ENCODE measurements around the gene CHRM5. TPM values are rescaled to one million over a fixed set of nuclear protein-coding genes. Genes with fewer than 3 reads are reported as not detected.

CHRM5 gene
- total and polyA plus RNA-seq, 9 of the 15 experiments (the other 6 are each of a cell fraction or from before 2014, with no cell fraction given): not detected

GRCh38 chr15:33955945-33956344, 12.4 kb upstream of the CHRM5 start (continued):
- TF ChIP-seq RBBP5 (IDR thresholded peaks at IDR 0.05; ENCODE audit: borderline replicate concordance, insufficient read depth, low read length, poor library complexity, severe bottlenecking) (no peak), GTF2A2 (tag; IDR thresholded peaks at IDR 0.05) (no peak), TAF7 (tag; IDR thresholded peaks at IDR 0.05) (no peak), ZNF3 (CRISPR knock-in tag; IDR thresholded peaks at IDR 0.05) (no peak), SMAD4 (CRISPR knock-in tag; conservative IDR thresholded peaks at IDR 0.05) (0 out of 2 replicates have a peak, but pooled peaks have one; percentile 31), MYNN (IDR thresholded peaks at IDR 0.05) (no peak), MYNN (CRISPR knock-in tag; IDR thresholded peaks at IDR 0.05) (no peak), JUND (IDR thresholded peaks at IDR 0.05; ENCODE audit: borderline replicate concordance, low read depth, low read length) (0 out of 2 replicates have a peak, but pooled peaks have one; percentile 23), JUND (tag; IDR thresholded peaks at IDR 0.05; ENCODE audit: borderline replicate concordance, low read depth, low read length) (no peak; the same call in 2 of the 3 replicates), NBN (IDR thresholded peaks at IDR 0.05; ENCODE audit: low read depth) (no peak), MBD1 (CRISPR knock-in tag; IDR thresholded peaks at IDR 0.05) (no peak), THAP7 (CRISPR knock-in tag; IDR thresholded peaks at IDR 0.05) (no peak), MCM3 (IDR thresholded peaks at IDR 0.05) (no peak), ZNF274 (IDR thresholded peaks at IDR 0.05; ENCODE audit: borderline replicate concordance, low read depth, low read length) (no peak), NR2C2 (CRISPR knock-in tag; IDR thresholded peaks at IDR 0.05) (no peak), NR2C2 (tag; IDR thresholded peaks at IDR 0.05) (no peak), ZNF707 (CRISPR knock-in tag; conservative IDR thresholded peaks at IDR 0.05) (no peak), USF2 (CRISPR knock-in tag; IDR thresholded peaks at IDR 0.05) (no peak), ZNF740 (CRISPR knock-in tag; IDR thresholded peaks at IDR 0.05) (no peak), ZNF740 (tag; IDR thresholded peaks at IDR 0.05) (no peak), POLR2B (IDR thresholded peaks at IDR 0.05; ENCODE audit: low read depth, partially characterized antibody) (no peak), E2F5 (CRISPR knock-in tag; IDR thresholded peaks at IDR 0.05) (no peak), SMAD2 (IDR thresholded peaks at IDR 0.05; ENCODE audit: low read depth, low read length) (no peak), PTRF (tag; IDR thresholded peaks at IDR 0.05) (no peak), ZNF184 (CRISPR knock-in tag; IDR thresholded peaks at IDR 0.05) (no peak), KLF16 (IDR thresholded peaks at IDR 0.05) (peak; percentile 60; the same call in 1 of the 2 replicates), ZC3H8 (IDR thresholded peaks at IDR 0.05) (no peak), SIN3B (IDR thresholded peaks at IDR 0.05; ENCODE audit: low read depth) (no peak)

Data from K562 (cell line).